GM12875 (cell line): ENCODE results near the gene CITED2.

Source experiments
- H3K4me3 ChIP-seq: one replicate; pipeline ENCODE4 v1.5.1; 2011; ENCODE audit warnings: low read depth, low read length, control low read depth
- TF ChIP-seq, protein P1 (sequence below): IDR thresholded peaks from 2 replicates; pipeline ENCODE4 v1.5.1; 2011; ENCODE audit warnings: low read depth, mild to moderate bottlenecking, control low read depth, inconsistent platforms, low read length, moderate library complexity, borderline replicate concordance; ENCODE audit not compliant: insufficient read depth

The CITED2 gene

DNA sequence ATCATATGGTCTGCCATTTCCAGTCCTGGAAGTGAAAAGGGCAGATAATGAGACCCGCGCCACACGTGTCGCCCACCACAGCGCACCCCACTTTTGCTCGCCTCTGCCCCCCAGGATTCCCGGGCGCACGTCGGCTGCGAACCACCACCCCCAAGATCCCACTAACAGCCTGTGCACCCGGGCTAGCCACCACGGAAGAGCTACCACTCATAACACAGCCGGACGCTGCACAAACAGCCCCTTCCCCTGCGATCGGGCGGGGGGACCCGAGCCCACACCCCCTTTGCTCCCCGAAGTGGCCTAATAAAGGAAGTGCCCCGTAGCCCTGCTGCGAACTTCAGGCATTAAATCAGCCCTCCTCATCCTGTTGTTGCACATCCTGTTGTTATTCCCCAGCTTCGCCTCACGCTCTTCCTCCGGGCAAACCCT is 506 bp downstream of the CITED2 start:
- TF ChIP-seq, protein P1, sequence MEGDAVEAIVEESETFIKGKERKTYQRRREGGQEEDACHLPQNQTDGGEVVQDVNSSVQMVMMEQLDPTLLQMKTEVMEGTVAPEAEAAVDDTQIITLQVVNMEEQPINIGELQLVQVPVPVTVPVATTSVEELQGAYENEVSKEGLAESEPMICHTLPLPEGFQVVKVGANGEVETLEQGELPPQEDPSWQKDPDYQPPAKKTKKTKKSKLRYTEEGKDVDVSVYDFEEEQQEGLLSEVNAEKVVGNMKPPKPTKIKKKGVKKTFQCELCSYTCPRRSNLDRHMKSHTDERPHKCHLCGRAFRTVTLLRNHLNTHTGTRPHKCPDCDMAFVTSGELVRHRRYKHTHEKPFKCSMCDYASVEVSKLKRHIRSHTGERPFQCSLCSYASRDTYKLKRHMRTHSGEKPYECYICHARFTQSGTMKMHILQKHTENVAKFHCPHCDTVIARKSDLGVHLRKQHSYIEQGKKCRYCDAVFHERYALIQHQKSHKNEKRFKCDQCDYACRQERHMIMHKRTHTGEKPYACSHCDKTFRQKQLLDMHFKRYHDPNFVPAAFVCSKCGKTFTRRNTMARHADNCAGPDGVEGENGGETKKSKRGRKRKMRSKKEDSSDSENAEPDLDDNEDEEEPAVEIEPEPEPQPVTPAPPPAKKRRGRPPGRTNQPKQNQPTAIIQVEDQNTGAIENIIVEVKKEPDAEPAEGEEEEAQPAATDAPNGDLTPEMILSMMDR: no peak

DNA sequence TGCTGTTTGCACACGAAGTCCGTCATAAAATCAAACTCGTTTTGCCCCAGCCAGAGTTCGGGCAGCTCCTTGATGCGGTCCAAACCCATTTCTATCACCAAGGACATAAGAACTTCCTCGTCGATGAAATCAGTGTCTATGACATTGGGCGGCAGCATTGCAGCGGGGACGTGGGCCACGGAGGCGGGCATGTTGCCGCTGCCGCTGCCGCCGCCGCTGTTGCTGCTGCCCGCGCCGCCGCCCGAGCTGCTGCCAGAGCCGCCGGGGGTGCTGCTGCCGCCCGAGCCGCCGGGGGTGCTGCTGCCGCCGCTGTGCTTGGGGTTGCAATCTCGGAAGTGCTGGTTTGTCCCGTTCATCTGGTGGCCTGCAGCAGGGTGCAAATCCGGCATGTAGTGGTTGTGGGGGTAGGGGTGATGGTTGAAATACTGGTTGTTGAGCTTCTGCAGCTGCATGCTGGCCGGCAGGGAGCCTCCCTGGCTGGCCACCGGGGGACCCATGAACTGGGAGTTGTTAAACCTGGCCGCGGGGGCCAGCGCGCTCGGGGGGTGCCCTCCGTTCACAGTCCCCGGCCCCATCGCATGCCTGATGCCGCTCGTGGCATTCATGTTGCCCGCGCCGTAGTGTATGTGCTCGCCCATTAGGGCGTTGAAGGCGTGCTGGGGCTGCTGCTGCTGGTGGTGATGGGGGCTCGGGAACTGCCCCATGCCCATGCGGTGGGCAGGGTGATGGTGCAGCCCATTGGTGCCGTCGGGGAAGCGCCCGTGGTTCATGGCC is 1.1 kb downstream of the CITED2 start:
- H3K4me3 ChIP-seq: peak overlapping the region; percentile 62

More for the DNA sequence above, 506 bp downstream of the CITED2 start:
- peak overlapping the region; percentile 62 for H3K4me3 ChIP-seq

DNA sequence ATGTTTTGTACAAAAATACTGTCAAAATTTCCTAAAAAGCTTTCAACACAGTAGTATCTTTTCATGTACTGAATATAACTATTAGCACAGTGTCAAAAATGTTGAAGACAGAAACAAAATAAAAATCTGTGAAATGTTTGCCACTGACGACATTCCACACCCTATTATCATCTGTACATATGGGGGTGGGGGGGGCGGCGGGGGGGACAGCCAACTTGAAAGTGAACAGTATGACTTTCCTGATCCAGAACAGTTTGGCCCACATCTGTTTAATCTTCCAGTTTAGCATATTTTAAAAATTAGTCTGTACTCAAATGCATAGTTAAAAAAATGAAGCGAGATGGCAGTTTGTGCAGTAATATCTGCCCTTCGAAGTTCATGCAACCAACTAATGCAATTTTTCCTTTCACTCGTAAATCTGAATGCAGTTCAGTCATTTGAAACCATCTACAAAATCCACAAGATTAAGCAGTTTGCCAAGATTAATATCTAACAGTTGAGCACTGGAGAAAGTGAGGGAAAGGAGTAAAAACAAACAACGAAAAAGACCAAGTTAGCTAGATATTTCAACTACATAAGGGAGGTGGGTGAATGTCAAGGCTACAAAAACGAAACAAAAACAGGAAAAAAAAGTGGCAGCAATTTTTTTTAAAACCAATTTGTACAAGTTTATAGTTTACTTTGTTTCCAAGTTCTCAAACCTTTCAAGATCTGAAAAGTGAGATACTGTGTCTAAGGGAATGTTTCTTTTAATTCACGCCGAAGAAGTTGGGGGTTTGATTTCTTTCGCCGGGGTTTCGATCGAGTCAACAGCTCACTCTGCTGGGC is 1.9 kb downstream of the CITED2 start:
- TF ChIP-seq, protein P1: no peak
- peak overlapping the region; percentile 62 for H3K4me3 ChIP-seq

More for the DNA sequence above, 1.1 kb downstream of the CITED2 start:
- TF ChIP-seq, protein P1: peak; percentile 54; the same call in 1 of the 2 replicates

DNA sequence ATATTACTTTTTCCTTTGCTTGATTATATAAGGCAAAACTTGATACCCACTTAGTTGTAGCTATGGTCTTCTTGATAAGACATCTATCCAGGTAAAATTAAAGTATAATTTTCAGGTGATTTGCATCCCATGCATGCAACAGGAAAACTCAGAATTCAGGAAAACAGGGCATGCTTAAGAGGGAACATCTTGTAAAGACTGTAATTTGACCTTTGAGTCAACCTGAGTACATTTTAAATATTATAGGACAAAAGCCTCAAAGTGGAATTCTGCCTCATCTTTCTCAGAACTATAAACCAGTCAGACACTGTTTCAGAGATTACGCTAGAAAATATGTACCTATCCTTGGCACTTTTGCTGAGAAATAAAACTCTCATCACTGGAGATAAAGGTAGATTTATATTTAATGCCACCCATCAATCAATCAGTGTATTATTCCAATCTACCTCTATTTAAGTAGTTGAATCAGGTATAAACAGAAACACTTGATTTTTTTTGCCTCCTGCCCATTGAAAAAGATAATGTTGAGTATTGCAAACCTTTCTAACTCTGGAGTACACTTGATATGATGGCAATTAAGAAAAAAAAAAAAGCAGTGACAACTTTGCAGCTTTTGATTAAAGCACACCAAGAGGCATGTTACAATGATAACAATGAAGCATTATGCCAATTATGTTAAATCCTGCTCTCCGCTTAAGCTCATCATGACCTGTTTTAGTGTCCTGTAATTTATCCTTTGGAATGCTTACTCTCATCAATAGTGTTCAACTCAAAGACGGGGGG is 2.8 kb downstream of the CITED2 start:
- H3K4me3 ChIP-seq: no peak overlapping the region
- TF ChIP-seq, protein P1: no peak

DNA sequence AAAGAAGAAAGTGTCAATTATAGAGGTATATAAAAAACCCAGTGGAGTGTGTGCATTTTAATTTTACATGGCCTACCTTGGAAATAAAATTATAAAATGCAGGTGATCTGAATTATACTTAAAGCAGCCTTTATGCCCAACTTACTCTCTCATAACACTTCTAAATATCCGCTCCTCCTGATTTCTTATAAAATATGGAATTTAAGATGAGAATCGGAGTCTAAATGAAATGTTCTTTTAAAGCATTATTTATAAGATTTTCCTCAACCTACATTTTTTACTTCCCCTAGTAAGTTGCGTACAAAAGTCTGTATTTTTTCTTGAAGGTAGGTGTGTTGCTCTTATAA is 3.5 kb downstream of the CITED2 start:
- TF ChIP-seq, protein P1: no peak
- no peak overlapping the region for H3K4me3 ChIP-seq

DNA sequence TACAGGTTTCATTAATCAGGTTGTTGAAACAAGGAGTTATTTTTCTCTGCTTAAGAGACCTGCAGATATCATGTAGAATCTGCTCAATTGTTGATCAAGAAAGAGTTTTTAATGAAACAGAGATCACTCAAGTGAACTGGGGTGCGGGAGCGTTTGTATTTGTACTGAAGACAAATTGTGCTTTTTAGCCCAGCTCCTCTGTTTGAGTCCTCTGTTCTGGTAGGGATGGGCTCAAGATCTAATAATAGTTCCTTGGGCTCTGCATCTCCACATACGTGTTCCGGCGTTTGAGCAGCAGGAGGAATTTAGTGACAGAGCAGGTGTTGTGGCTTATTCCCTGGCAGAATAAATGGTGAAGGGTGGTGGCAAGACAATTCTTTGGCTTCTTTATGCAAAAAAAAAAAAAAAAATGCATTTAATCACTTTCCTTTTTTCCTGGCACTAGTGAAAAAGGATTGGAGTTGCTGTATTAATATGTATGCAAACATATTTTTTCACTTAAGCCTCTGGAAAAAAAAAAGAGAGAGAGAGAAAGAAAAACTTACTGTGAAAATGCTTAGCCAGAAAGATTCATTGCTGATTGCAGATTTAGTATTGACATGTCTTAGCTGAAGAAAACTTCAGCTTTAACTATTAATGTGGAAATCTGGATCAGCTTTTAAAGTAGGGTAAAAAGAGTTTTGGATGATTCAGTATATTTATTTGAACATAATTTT is 4.0 kb downstream of the CITED2 start:
- TF ChIP-seq, protein P1: no peak
- H3K4me3 ChIP-seq: no peak overlapping the region
